Osteocyte (in vitro differentiated cells): Measurements from ENCODE around the gene OPN4. TPM values are rescaled to one million over a fixed set of nuclear protein-coding genes. Genes with fewer than 3 reads are reported as not detected.

ENCODE experiments used
- DNase-seq: peaks from one replicate; pipeline ENCODE4 v3.0.0; 2021; ENCODE audit warnings: mixed read lengths; ENCODE audit not compliant: unreplicated experiment; ENCODE audit errors: extremely low spot score
- H3K27ac Mint-ChIP-seq: one replicate; pipeline ENCODE4 v1.8.0; 2021; ENCODE audit warnings: mild to moderate bottlenecking, mixed read lengths; ENCODE audit not compliant: unreplicated experiment
- H3K27me3 Mint-ChIP-seq: one replicate; pipeline ENCODE4 v1.8.0; 2021; ENCODE audit warnings: mixed read lengths; ENCODE audit not compliant: unreplicated experiment
- H3K36me3 Mint-ChIP-seq: one replicate; pipeline ENCODE4 v1.8.0; 2021; ENCODE audit warnings: mixed read lengths; ENCODE audit not compliant: unreplicated experiment
- H3K4me1 Mint-ChIP-seq: one replicate; pipeline ENCODE4 v1.8.0; 2021; ENCODE audit warnings: mixed read lengths; ENCODE audit not compliant: unreplicated experiment
- H3K4me3 Mint-ChIP-seq: one replicate; pipeline ENCODE4 v1.8.0; 2021; ENCODE audit warnings: mild to moderate bottlenecking, moderate library complexity, mixed read lengths; ENCODE audit not compliant: unreplicated experiment
- H3K9me3 Mint-ChIP-seq: one replicate; pipeline ENCODE4 v1.8.0; 2021; ENCODE audit warnings: mixed read lengths; ENCODE audit not compliant: unreplicated experiment
- total RNA-seq: library from RNA; stranded (reverse); gene quantifications from 2 replicates; pipeline ENCODE4 v1.2.1, GENCODE V29; 2021
- TF ChIP-seq, protein P1 (sequence below): fragments of 200-600 bp; sonication (generic); IDR thresholded peaks from 2 replicates; pipeline ENCODE4 v1.5.0; 2021; ENCODE audit warnings: antibody characterized with exemption, mild to moderate bottlenecking, moderate library complexity

The OPN4 gene
- total RNA-seq, 1 donor from 2014 or later = not detected

DNA sequence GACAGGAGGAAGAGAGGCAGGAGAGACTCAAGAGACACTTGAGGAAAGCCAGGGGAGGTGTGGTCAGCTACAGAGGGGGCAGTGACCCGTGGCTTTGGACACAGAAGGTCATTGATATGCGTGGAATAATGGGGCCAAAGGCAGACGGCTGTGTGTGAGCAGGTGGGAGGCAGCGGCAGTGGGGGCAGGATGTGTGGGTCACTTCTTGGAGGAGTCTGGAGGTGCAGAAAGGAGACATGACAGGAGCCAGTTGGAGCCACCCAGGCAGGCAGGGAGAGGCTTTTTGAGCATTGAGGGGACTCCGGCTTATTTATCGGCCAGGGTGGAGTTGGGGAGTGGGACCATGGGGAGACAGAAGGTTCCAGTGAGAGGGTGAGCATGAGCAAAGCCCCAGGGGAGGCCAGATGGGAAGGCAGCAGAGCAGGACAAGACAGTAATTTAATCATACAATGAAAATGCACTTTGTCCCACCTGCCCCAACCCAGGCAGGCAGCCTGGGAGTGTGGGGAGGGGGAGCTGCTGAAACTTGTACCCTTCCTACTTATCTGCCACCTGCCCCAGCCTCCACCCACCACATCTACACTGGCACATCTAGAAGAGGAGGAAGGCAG lies 19.0 kb downstream of the OPN4 start:
- DNase-seq = no peak
- H3K9me3 Mint-ChIP-seq = no peaks in the 10 kb centered on the region
- H3K27ac Mint-ChIP-seq = no peak overlapping the region
- H3K4me3 Mint-ChIP-seq = no peak overlapping the region
- H3K36me3 Mint-ChIP-seq = no peaks in the 10 kb centered on the region
- TF ChIP-seq, protein P1, sequence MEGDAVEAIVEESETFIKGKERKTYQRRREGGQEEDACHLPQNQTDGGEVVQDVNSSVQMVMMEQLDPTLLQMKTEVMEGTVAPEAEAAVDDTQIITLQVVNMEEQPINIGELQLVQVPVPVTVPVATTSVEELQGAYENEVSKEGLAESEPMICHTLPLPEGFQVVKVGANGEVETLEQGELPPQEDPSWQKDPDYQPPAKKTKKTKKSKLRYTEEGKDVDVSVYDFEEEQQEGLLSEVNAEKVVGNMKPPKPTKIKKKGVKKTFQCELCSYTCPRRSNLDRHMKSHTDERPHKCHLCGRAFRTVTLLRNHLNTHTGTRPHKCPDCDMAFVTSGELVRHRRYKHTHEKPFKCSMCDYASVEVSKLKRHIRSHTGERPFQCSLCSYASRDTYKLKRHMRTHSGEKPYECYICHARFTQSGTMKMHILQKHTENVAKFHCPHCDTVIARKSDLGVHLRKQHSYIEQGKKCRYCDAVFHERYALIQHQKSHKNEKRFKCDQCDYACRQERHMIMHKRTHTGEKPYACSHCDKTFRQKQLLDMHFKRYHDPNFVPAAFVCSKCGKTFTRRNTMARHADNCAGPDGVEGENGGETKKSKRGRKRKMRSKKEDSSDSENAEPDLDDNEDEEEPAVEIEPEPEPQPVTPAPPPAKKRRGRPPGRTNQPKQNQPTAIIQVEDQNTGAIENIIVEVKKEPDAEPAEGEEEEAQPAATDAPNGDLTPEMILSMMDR = no peak
- H3K27me3 Mint-ChIP-seq = no peaks in the 10 kb centered on the region
- H3K4me1 Mint-ChIP-seq = peaks cover 41% of the 10 kb centered on the region

DNA sequence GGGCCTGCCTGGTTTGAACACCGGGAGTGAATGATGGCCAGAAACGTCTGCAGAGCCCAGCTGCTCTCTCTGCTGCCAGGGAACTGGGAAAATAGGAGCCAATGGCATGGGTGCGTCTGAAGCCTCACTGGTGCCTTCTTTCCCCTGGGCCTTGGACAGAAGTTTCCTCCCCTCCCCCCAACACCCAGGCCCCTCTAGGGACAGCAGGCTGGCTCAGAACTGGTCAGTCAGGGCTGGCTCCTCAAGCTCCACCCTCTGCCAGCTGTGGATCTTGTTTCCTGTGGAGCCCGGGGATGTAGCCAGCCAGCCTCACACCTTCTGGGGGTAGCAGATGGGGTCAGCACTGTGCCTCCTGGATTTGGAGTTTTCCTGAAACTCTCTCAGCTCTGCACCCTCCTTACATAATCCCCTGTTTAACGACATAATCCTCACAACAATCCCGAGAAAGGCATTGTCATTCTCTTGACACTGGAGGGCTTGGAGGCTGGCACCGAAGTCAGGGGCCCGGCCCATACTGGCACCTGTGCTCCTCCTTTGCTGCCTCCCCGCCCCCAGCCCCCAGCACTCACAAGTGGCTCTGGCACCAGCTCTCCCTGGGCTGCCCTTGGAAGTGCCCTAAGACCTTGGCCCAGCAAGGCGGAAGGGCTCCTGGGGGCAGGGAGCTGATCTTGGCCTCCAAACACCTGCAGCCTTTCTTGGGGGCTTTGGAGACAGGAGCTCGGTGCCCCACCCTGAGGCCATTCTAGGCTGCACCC lies 19.7 kb downstream of the OPN4 start:
- Mint-ChIP-seq H3K36me3 (no peaks in the 10 kb centered on the region), H3K4me1 (peaks cover 34% of the 10 kb centered on the region), H3K4me3 (no peak overlapping the region), H3K27ac (no peak overlapping the region), H3K27me3 (no peaks in the 10 kb centered on the region), H3K9me3 (no peaks in the 10 kb centered on the region)
- DNase-seq = no peak
- TF ChIP-seq, protein P1 = no peak

DNA sequence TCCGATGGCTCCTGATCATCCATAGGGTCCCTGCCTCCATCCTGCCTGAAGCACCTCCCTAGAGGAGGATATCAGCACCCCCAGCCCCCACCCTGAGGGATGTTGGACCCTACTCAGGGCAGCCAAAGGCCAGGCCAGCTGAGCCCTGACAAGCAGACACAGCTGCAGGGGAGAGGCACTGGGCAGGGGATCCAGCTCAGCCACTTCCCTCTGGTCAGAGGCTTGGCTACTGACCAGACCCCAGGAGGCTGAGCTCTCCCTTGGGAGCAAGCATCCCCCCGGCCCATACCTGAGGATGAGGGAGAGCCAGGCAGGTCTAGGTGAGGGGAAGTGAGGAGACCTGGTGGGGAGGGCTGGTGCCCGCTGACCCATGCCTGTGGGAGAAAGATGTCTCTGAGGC lies 20.6 kb downstream of the OPN4 start:
- H3K4me3 Mint-ChIP-seq = no peak overlapping the region
- no peaks in the 10 kb centered on the region for H3K9me3 Mint-ChIP-seq
- H3K36me3 Mint-ChIP-seq = no peaks in the 10 kb centered on the region
- TF ChIP-seq, protein P1 = no peak
- H3K4me1 Mint-ChIP-seq = peaks cover 29% of the 10 kb centered on the region
- H3K27me3 Mint-ChIP-seq = no peaks in the 10 kb centered on the region
- DNase-seq = no peak
- H3K27ac Mint-ChIP-seq = no peak overlapping the region

DNA sequence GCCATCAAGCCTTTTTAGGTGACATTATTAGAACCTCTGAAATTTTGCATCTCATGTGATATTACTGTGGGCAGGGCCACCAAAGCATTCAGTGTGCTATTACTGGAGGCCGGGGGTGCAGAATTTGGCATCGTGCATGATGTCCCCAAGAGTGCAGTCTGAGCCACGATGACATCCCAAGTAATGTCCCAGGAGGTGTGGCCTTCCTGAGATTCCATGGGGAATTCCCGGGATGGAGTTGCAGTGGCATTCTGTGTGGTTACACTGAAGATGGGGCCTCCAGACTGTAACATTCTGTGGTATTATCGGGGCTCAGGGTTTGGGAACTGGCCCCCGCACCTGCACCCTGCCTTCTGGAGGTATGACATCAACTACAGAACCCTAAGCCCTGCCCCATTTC lies 23.0 kb downstream of the OPN4 start:
- H3K4me1 Mint-ChIP-seq = peaks cover 28% of the 10 kb centered on the region
- no peaks in the 10 kb centered on the region for H3K9me3 Mint-ChIP-seq
- H3K27ac Mint-ChIP-seq = no peak overlapping the region
- TF ChIP-seq, protein P1 = no peak
- no peaks in the 10 kb centered on the region for H3K36me3 Mint-ChIP-seq
- no peak overlapping the region for H3K4me3 Mint-ChIP-seq
- H3K27me3 Mint-ChIP-seq = no peaks in the 10 kb centered on the region
- DNase-seq = no peak

DNA sequence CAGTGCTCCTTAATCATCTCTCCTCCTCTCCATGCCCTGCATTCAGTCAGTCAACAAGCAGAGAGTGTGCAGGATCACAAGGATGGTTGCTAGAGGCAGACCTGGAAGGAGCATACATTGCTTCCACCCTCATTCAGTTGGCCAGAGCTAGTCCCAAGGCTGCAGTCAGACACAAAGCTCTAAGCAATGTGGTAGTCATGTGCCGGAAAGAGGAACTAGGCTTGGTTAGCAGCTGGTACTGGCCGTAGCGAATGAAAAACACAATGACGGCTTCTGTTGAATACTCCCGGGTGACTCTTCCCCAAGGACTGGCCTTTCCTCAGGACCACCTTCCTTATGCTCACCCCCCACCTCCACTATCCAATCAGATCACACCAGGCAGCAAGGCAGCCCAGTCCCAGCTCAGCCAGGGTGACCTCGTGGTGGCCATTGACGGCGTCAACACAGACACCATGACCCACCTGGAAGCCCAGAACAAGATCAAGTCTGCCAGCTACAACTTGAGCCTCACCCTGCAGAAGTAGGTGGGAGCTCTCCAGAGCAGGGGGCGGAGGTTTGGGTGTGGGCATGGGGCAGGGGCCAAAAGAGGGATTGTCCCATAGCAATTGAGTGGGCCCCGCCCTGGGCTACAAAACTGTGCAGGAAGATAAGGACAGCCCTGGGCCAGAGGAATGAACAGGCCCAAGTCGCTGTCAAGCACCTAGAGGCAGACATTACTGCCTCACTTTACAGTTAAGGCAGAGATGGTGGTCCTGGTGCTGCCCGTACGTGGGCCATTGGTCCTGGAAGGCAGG lies 24.8 kb downstream of the OPN4 start:
- TF ChIP-seq, protein P1 = no peak
- H3K36me3 Mint-ChIP-seq = no peaks in the 10 kb centered on the region

More for the DNA sequence above, 24.8 kb downstream of the OPN4 start:
- DNase-seq = no peak
- Mint-ChIP-seq H3K9me3 (no peaks in the 10 kb centered on the region), H3K4me3 (no peak overlapping the region), H3K4me1 (peaks cover 15% of the 10 kb centered on the region), H3K27me3 (no peaks in the 10 kb centered on the region), H3K27ac (no peak overlapping the region)
